Neural progenitor cell (in vitro differentiated cells): ENCODE measurements around the gene MDM1.

Experiments
- CTCF ChIP-seq: fragments of 200-600 bp; sonication (generic); IDR thresholded peaks from 2 replicates; pipeline ENCODE4 v1.5.1; 2017; ENCODE audit warnings: antibody characterized with exemption, mild to moderate bottlenecking
- EZH2 ChIP-seq: fragments of 200-600 bp; sonication (generic); IDR thresholded peaks from 2 replicates; pipeline ENCODE4 v1.6.1; 2017; ENCODE audit warnings: antibody characterized with exemption, mild to moderate bottlenecking, moderate library complexity

GRCh38 chr12:68319988-68320623 is 12.1 kb downstream of the MDM1 start:
- TF ChIP-seq CTCF (no peak), EZH2 (no peak)
